ENCODE results near the gene ARPC3. TPM values are rescaled to one million over a fixed set of nuclear protein-coding genes. Genes with fewer than 3 reads are reported as not detected.

ARPC3 gene
- total RNA-seq, 1 donor from 2014 or later = 290 TPM

- no peaks in the 10 kb centered on the region for H3K9me3 Mint-ChIP-seq
- H3K4me1 Mint-ChIP-seq (ENCODE audit: low read depth) = peaks cover 25% of the 10 kb centered on the region
- no peaks in the 10 kb centered on the region for H3K27me3 Mint-ChIP-seq (ENCODE audit: insufficient read depth)
- peaks cover 18% of the 10 kb centered on the region for H3K36me3 Mint-ChIP-seq (ENCODE audit: low read depth)
- intact Hi-C loops (cut with micrococcal nuclease) = loop anchor here (1.0 to 5.0 kb wide), 6 partner anchors 27 to 832 kb away; partner anchors contain the start of genes ARPC3, ATP2A2, FAM216A and GPN3
- H3K4me3 Mint-ChIP-seq = peak overlapping the region; percentile 100
- DNase-seq (ENCODE audit: low spot score) = peak; percentile 68
- peak overlapping the region; percentile 97 for H3K27ac Mint-ChIP-seq
Measured at GRCh38 chr12:110403976-110404682, 46.0 kb downstream of the ARPC3 start.

- Mint-ChIP-seq H3K27ac (peak within 1 kb of the TSS; percentile 97), H3K36me3 (ENCODE audit: low read depth) (peaks cover 18% of the 10 kb centered on the region), H3K9me3 (no peaks in the 10 kb centered on the region), H3K4me3 (peak within 1 kb of the TSS; percentile 100), H3K4me1 (ENCODE audit: low read depth) (peaks cover 25% of the 10 kb centered on the region), H3K27me3 (ENCODE audit: insufficient read depth) (no peaks in the 10 kb centered on the region)
- peak; percentile 81 for DNase-seq (ENCODE audit: low spot score)
- intact Hi-C loops (cut with micrococcal nuclease) = loop anchor here (1.0 to 5.0 kb wide), 4 partner anchors 47 to 831 kb away; partner anchors contain the start of genes ARPC3, FAM216A, GPN3 and MMAB
Measured at GRCh38 chr12:110403146-110403975, 46.8 kb downstream of the ARPC3 start, which contains the start of gene ANAPC7. Gene ANAPC7, minus strand, starts transcription at chr12:110403708. Its CDS starts 81 bp downstream, at chr12:110403627.

Other genes with a start within 250 kb of the ARPC3 start
- gene ATP2A2, start 169.1 kb downstream of the ARPC3 start, total RNA-seq = 208 and 211 TPM in 2 replicates
- 72.0 and 72.6 TPM in 2 replicates for gene ANAPC7, start 46.6 kb downstream of the ARPC3 start, total RNA-seq
- gene GPN3, start 17.9 kb upstream of the ARPC3 start, total RNA-seq = 50.3 and 55.5 TPM in 2 replicates
- 40.8 and 45.9 TPM in 2 replicates for gene FAM216A, start 18.5 kb upstream of the ARPC3 start, total RNA-seq
- gene VPS29, start 51.8 kb upstream of the ARPC3 start, total RNA-seq = 109 and 111 TPM in 2 replicates
- 0.88 and 1.4 TPM in 2 replicates for gene RAD9B, start 52.0 kb upstream of the ARPC3 start, total RNA-seq
- gene PPTC7, start 133.0 kb upstream of the ARPC3 start, total RNA-seq = 57.9 and 59.1 TPM in 2 replicates
- 7.6 and 8.8 TPM in 2 replicates for gene TCTN1, start 163.8 kb upstream of the ARPC3 start, total RNA-seq
- gene HVCN1, start 238.8 kb upstream of the ARPC3 start, total RNA-seq = 13.8 and 16.7 TPM in 2 replicates

Data from activated T-helper 1 cell treated with anti-CD3 and anti-CD28 coated beads, Interleukin-12 subunit alpha, Interleukin-12 subunit beta, Interleukin-2, Interleukin-4 antibody, amounts not matched to agents 30 ng/mL and 10 ng/mL and 1 ng/mL, durations not matched to agents 14 hours and 24 hours and 36 hours (primary cell).